Activated CD4-positive, alpha-beta T cell treated with anti-CD3 and anti-CD28 coated beads, Interleukin-2, amount 10 ng/mL, durations not matched to agents 7 days and 5 days (primary cell): Measurements from ENCODE around the gene TBX15. TPM values are rescaled to one million over a fixed set of nuclear protein-coding genes. Genes with fewer than 3 reads are reported as not detected.

Experiments
- CTCF ChIA-PET: fragments of 350-600 bp; sonication (Branson Sonifier 250); formaldehyde crosslinking; loops from one replicate; lab custom pipeline; 2021; ENCODE audit warnings: antibody characterized with exemption; lab: Charles Lee
- POLR2A ChIA-PET: fragments of 350-600 bp; sonication (Branson Sonifier 250); formaldehyde crosslinking; loops from one replicate; lab custom pipeline; 2021; ENCODE audit warnings: antibody characterized with exemption; lab: Charles Lee
- DNase-seq: peaks from one replicate; pipeline ENCODE4 v3.0.0-alpha.2; 2020
- H3K27ac Mint-ChIP-seq: one replicate; pipeline ENCODE4 v1.8.0; 2021; ENCODE audit warnings: mild to moderate bottlenecking, moderate library complexity, mixed read lengths
- H3K27me3 Mint-ChIP-seq: one replicate; pipeline ENCODE4 v1.8.0; 2021; ENCODE audit warnings: mixed read lengths
- H3K36me3 Mint-ChIP-seq: one replicate; pipeline ENCODE4 v1.8.0; 2021; ENCODE audit warnings: low read depth, mixed read lengths
- H3K4me1 Mint-ChIP-seq: one replicate; pipeline ENCODE4 v1.8.0; 2021; ENCODE audit warnings: mixed read lengths
- H3K4me3 Mint-ChIP-seq: one replicate; pipeline ENCODE4 v1.8.0; 2021; ENCODE audit warnings: mild to moderate bottlenecking, moderate library complexity, mixed read lengths
- H3K9me3 Mint-ChIP-seq: one replicate; pipeline ENCODE4 v1.8.0; 2021; ENCODE audit warnings: mixed read lengths
- total RNA-seq, 2 experiments: library from RNA; stranded (reverse); gene quantifications; one replicate each; pipeline ENCODE4 v1.2.3, GENCODE V29; 2021

The TBX15 gene
- total RNA-seq, 2 experiments from 2014 or later, result not detected

DNA sequence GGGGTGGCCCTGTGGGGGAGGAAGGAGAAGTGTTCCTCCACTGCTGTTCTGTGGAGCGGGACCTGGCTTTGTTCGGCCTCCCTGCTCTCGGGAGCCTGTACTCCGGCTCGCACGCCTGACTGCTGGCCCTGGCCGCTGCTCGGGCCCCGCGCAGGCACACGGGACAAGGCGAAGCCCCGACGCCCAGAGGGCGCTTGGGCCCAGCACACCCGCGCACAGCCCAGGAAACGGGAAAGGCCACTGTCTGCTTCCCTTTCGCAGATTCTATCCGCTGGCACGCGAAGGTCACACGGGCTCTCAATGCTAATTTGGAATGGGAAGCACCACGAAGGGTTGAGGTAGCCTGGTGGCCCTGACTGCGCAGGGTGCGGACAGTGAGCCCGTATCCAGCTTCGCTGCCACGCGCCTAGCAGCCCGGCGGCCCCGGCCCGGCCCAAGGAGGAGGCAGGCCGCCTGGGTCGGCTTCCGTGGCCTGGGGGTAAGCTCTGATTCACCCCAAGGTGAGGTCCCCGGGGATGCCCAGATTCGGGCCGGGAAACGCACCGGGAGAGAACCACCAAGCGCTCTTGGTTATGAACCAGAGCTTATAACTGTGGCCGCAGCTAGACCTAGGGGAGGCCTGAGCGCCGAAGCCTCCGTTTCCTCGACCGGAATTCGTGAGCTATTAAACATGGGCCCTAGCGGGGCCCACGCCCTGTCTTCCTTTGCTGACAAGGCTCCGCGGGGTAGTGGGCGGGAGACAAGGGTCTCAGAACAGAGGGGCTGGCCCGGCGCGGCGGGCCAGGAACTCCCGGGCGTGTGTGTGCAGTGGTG lies 19.7 kb upstream of the TBX15 start:
- Mint-ChIP-seq H3K4me1 (peaks cover 7% of the 10 kb centered on the region), H3K9me3 (peaks cover 7% of the 10 kb centered on the region), H3K27me3 (peaks cover 68% of the 10 kb centered on the region), H3K4me3 (peak overlapping the region; percentile 15), H3K27ac (no peak overlapping the region), H3K36me3 (peaks cover 3% of the 10 kb centered on the region)
- POLR2A ChIA-PET, result no interaction called here
- DNase-seq, result no peak
- CTCF ChIA-PET, result interaction anchor here (1.9 to 2.6 kb wide), 2 partner anchors 19 to 23 kb away, joined by 7 to 12 read pairs; no protein-coding TSS in a partner anchor

DNA sequence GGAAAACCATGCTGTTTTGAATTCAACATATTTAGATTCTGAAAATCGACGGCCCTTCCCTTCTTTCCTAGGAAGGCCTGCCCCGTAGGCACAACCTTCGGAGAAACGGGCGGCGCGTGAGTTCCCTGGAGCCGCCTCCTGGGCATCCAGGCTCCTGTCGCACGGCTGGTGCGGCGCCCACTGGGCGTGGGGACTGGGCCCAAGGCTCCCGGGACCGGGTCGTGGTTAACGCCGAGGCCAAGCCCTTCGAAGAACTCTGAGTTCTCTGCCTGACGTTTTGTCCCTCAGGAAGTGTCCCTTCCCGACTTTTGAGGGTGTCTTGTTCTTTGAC lies 19.2 kb upstream of the TBX15 start:
- Mint-ChIP-seq H3K27me3 (peaks cover 72% of the 10 kb centered on the region), H3K4me1 (peaks cover 9% of the 10 kb centered on the region), H3K9me3 (peaks cover 7% of the 10 kb centered on the region), H3K4me3 (no peak overlapping the region), H3K27ac (no peak overlapping the region), H3K36me3 (peaks cover 4% of the 10 kb centered on the region)
- POLR2A ChIA-PET, result no interaction called here
- CTCF ChIA-PET, result interaction anchor here (2.6 kb wide), 1 partner anchor 18 kb away, joined by 12 read pairs; no protein-coding TSS in a partner anchor
- DNase-seq, result no peak

DNA sequence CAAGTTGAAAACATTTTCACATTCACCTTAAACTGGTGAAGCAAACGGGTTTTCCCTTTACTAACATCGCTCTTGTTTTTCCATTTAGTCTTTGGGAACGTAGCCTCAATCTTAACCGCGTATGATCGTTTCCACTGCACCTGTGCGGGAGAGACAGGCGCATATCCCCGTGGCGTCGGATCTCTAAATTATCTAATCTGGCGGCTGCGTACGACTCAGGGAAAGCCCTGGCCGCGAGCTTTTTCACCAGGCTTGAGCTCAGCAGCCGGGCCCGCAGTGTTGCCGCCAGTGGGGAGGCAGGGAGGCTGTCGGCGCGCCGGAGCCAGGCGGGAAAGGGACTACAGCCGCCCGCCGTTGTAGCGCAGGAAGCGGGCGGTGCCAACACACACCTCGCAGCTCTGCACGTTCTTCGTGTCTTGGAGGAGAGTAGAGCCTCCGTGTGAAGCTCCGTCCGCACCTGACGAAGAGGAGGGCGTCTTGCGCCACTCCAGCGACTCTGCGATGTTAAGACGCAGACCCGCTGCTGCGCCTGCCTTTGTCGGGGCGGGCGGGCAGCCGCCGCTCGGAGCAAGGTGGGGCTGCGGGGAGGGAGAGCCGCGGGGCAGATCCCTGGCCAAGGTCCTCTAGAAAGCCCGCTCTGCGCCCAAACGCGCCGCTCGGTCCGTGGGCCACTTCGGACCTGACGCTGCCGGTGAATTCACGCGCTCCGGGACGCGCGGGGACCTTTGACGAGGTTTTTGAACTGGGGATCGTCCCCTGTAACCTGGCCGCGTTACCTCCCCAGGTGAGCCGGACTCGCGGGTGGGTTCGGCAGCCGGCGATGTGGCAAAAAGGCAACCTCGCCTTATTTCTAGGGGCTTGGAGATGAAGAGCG lies 18.5 kb upstream of the TBX15 start:
- ChIA-PET CTCF (interaction anchor here (0.8 to 1.3 kb wide), 2 partner anchors 13 to 17 kb away, joined by 3 read pairs; no protein-coding TSS in a partner anchor), POLR2A (no interaction called here)
- Mint-ChIP-seq H3K27me3 (peaks cover 75% of the 10 kb centered on the region), H3K4me3 (peak overlapping the region; percentile 20), H3K4me1 (peaks cover 13% of the 10 kb centered on the region), H3K27ac (peak overlapping the region; percentile 74), H3K9me3 (peaks cover 7% of the 10 kb centered on the region), H3K36me3 (peaks cover 8% of the 10 kb centered on the region)
- no peak for DNase-seq

DNA sequence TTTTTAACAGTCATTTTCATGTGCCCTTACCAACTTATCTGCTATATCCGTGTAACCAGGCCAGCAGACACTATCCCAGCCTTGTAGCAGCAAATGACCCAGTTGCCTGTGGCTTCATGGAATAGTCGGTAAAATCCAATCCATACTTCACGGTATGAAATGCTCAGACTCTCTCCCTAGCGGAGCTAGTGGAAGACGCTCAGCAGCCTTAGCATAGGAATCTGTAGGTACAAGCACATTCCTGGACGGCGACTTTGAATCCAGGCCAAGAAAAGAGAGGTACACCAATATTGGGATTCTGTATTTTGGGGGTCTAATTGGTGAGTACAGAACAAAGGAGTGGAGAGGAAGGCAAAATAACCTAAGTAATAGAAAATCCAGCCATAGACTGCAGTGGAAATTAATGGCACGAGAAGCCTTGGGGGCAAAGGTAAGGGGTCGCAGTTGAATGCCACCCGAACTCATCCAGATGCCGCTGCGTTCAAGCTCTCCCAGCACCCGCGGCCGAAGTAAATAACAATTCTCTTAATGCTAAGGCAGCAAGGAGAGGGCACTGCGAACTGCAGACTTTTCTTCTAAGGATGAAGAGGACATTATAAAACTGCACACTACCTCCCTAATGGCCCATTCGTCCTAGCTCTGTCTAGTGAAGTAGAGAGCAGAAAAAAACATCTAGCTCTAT lies 17.7 kb upstream of the TBX15 start:
- peak overlapping the region; percentile 20 for H3K4me3 Mint-ChIP-seq
- peaks cover 7% of the 10 kb centered on the region for H3K9me3 Mint-ChIP-seq
- ChIA-PET POLR2A (no interaction called here), CTCF (interaction anchor here (0.8 to 1.3 kb wide), 2 partner anchors 12 to 16 kb away, joined by 3 read pairs; no protein-coding TSS in a partner anchor)
- peaks cover 8% of the 10 kb centered on the region for H3K36me3 Mint-ChIP-seq
- peaks cover 13% of the 10 kb centered on the region for H3K4me1 Mint-ChIP-seq
- DNase-seq, result no peak
- peaks cover 81% of the 10 kb centered on the region for H3K27me3 Mint-ChIP-seq
- H3K27ac Mint-ChIP-seq, result peak overlapping the region; percentile 21

DNA sequence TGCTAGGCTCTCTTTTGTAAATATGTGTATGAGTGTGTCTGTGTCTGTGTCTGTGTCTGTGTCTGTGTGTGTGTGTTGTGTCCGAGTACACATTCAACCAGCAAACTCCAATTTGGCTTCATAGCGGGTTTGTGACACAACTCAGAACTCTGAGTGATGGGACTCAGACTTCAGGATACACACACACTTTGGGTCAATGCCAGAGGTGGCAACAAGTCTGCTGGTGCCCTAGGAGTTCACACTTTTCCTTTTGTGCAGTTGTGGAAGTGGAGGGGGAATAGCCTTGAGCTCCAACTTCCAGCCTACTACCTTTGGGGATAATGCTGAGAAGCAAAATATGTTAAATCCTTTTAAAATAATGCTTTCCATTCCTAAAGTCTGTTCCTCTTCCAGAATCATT lies 16.6 kb upstream of the TBX15 start:
- Mint-ChIP-seq H3K4me3 (no peak overlapping the region), H3K4me1 (peaks cover 13% of the 10 kb centered on the region), H3K36me3 (peaks cover 8% of the 10 kb centered on the region), H3K9me3 (peaks cover 7% of the 10 kb centered on the region), H3K27me3 (peaks cover 85% of the 10 kb centered on the region), H3K27ac (no peak overlapping the region)
- CTCF ChIA-PET, result no interaction called here
- POLR2A ChIA-PET, result no interaction called here
- no peak for DNase-seq

DNA sequence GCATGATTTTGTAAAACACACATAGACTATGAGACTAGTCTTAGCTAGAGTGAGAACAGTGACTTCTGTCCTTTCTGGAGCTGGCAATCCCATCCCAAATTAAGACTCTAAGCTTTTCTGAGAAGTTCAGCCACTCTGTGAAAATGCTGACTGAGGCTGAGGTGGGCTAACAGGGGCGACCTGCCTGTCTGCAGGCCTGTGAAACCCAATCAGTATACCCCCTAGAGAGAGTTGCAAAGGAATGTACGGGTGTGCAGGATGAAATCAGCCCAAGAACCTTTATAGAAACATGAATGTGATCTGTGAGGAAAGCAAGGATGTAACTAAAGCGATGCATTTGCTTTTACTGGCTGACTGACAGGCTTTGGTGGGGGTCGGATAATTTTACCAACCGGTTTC lies 16.0 kb upstream of the TBX15 start:
- Mint-ChIP-seq H3K4me1 (peaks cover 13% of the 10 kb centered on the region), H3K9me3 (peaks cover 7% of the 10 kb centered on the region), H3K27ac (no peak overlapping the region), H3K36me3 (peaks cover 8% of the 10 kb centered on the region), H3K27me3 (peaks cover 86% of the 10 kb centered on the region), H3K4me3 (no peak overlapping the region)
- no peak for DNase-seq
- ChIA-PET POLR2A (no interaction called here), CTCF (no interaction called here)

DNA sequence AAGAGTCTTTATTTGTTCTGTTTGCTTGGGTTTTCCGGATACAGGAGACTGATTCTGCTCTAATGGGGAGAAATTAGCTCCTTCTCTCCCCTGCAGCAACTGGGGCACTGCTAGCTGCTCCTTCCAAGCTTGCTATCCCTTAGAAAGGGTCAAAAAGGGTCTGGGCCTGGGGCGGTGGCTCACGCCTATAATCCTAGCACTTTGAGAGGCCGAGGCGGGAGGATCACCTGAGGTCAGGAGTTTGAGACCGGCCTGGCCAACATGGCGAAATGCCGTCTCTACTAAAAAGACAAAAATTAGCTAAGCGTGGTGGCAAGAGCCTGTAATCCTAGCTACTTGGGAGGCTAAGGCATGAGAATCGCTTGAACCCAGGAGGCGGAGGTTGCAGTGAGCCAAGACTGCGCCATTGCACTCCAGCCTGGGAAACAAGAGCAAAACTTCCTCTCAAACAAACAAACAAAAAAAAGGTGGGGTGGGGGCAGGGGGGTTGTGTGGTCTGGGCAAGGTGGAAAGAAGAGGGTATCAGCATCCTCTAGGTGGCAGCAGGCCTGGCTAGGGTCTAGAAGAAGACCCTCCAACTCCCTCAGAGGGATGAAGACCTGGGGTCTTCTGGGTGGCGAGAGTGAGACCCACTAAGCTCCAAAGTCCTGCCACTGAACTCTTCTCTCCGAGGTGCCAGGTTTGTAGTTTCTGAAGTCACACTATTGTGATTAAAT lies 15.4 kb upstream of the TBX15 start:
- H3K27me3 Mint-ChIP-seq, result peaks cover 85% of the 10 kb centered on the region
- H3K4me3 Mint-ChIP-seq, result no peak overlapping the region
- H3K4me1 Mint-ChIP-seq, result peaks cover 11% of the 10 kb centered on the region
- DNase-seq, result no peak
- peaks cover 7% of the 10 kb centered on the region for H3K9me3 Mint-ChIP-seq
- peaks cover 8% of the 10 kb centered on the region for H3K36me3 Mint-ChIP-seq
- H3K27ac Mint-ChIP-seq, result no peak overlapping the region
- CTCF ChIA-PET, result no interaction called here
- POLR2A ChIA-PET, result no interaction called here

DNA sequence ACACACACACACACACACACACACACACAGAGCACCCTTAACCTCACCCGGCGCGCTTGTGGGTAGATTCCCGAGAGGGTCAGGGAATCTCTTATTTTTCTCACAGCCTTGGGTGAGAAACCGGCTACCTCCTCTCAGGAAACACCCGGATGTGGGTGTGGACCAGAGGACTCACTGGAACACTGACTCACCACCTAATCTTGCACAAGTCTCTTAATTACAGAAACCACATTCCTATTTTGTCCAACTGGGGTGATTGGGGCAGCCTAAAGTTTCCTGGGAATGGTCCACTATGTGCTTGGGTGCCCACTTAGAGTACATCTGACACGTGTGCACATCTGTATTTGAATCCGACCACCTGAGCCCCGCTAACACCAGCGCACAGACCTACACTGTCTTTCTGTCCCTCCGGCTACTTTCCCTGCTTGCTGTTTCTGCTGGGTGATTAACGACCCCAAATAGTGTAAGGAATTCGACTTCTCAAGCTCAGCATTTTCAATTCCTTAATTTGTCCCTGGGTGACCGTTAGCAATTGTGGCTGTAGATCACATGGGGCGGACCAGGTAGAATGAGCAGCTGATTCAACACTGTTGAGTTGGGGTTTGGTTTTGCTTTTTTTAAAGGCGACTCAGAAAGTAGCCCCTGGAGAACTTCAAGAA lies 14.0 kb upstream of the TBX15 start:
- ChIA-PET CTCF (no interaction called here), POLR2A (no interaction called here)
- DNase-seq, result no peak
- H3K9me3 Mint-ChIP-seq, result peaks cover 7% of the 10 kb centered on the region
- H3K36me3 Mint-ChIP-seq, result peaks cover 8% of the 10 kb centered on the region
- H3K27ac Mint-ChIP-seq, result peak overlapping the region; percentile 46
- H3K4me1 Mint-ChIP-seq, result peaks cover 6% of the 10 kb centered on the region
- peaks cover 88% of the 10 kb centered on the region for H3K27me3 Mint-ChIP-seq
- no peak overlapping the region for H3K4me3 Mint-ChIP-seq

DNA sequence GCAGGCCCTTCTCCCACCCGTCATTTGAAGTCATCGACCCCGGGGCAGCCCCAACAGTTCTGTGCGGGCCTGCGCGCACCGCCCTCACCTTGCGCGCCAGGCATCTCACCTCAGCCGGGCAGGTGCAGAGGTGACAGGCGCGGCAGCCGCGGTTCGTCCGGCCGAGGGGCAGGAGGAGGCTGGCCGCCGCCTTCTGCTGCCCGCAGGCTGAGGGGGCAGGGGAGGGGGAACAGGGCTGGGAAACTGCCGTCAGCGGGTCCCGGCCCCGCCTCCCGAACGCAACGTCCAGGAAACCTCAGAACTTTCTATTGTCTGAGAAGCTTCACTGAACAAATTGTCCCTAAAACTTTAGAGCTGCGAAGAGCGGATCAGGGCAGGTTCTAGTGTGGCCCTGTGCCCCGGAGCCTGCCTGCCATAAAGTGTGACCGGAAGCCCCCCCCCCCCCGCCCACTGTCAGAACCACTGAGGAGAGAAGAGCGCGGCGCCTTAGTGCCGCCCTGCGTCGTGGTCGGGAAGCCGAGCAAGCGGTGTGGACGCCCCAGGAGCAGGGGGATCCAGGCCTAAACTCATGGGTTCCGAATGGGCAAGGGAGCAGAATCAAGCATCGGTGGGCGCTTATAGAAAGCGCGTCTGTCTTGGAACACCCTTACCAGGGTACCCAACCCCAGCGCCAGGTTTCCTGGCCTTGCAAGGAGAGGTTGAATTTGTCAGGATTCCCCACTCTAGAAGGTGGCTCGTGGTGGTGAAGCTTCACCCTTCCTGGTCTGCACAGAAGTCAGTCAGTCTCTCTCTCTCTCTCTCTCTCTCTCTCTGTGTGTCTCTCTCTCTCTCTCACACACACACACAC lies 13.3 kb upstream of the TBX15 start:
- Mint-ChIP-seq H3K27ac (peak overlapping the region; percentile 46), H3K9me3 (peaks cover 7% of the 10 kb centered on the region), H3K36me3 (peaks cover 7% of the 10 kb centered on the region), H3K4me3 (no peak overlapping the region), H3K27me3 (peaks cover 91% of the 10 kb centered on the region), H3K4me1 (peaks cover 6% of the 10 kb centered on the region)
- ChIA-PET POLR2A (no interaction called here), CTCF (no interaction called here)
- no peak for DNase-seq

DNA sequence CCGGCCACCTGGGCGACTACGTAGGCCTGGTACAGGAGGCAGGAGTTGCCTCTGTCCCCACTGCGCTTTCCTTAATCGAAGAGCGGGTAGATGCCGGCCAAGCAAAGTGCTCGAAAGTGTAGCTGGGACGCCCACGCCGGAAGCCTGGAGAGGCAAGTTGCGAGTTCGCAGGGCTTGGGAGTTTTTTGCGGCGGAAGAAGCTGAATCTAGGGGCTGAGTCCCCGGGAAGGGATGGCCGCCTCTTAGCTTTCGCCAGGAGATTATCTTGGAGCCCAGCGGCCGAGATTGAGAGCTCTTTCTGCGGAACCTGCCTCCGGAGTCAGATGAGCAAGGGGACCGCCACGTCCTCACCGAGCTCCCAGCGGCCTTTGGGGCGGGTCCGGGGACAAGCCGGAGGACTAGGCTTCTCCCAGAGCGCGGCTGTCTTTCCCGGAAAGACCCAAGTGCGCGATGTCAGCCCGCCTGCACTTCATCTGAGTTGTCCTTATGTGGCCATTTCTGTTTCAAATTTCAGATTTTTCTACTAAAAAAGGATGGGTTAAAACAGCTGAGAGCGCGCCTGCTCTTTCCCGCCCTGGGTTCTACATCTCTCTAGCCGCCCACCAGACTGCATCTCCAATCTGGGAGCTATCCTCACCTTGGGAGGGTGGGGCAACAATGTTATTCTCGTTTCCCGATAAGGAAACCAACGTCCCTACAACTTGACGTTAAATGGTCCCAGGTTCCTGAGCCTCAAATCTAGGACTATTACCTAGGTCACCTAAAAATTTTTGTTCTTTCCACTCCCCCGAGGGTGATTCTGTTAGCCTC lies 12.4 kb upstream of the TBX15 start:
- no peak overlapping the region for H3K4me3 Mint-ChIP-seq
- peaks cover 88% of the 10 kb centered on the region for H3K27me3 Mint-ChIP-seq
- H3K27ac Mint-ChIP-seq, result no peak overlapping the region
- CTCF ChIA-PET, result no interaction called here
- POLR2A ChIA-PET, result no interaction called here
- H3K36me3 Mint-ChIP-seq, result peaks cover 5% of the 10 kb centered on the region
- H3K4me1 Mint-ChIP-seq, result peaks cover 6% of the 10 kb centered on the region
- DNase-seq, result no peak
- H3K9me3 Mint-ChIP-seq, result peaks cover 3% of the 10 kb centered on the region
